GM18873 (cell line): Measurements from ENCODE around the gene RAG1.
"Not testable (repeated sequence)": the region's sequence is repeated elsewhere in the genome, so short reads cannot be mapped to it uniquely, and the experiment has no call there.

Source experiments
- ATAC-seq: cut with Tn5 transposase; IDR thresholded peaks from one replicate; pipeline ENCODE4 v1.9.1; 2021; ENCODE audit warnings: mild to moderate bottlenecking, moderate library complexity, moderate number of reproducible peaks; ENCODE audit not compliant: unreplicated experiment, low FRiP score

The RAG1 gene

DNA sequence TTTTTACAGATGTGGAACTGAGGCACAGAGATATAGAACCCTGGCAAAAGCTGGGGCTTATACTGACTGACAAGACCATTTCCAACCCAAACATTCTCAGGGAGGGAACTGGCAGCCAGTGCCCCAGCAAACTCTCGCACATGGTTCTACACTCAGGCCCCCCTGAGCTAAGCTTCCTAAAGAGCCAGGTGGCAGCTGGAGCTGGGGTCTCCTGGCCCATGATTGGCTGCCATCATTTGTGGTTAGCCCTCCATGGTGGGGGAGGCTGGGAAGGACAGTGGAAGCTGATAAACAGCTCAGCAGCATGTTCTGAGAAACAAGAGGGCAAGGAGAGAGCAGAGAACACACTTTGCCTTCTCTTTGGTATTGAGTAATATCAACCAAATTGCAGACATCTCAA, at the start of gene RAG1:
Gene RAG1 (plus strand): TSS at position 314 of the 400 bp plus-strand sequence. CDS start 5,298 bp downstream, outside the sequence.
- no peak for ATAC-seq

DNA sequence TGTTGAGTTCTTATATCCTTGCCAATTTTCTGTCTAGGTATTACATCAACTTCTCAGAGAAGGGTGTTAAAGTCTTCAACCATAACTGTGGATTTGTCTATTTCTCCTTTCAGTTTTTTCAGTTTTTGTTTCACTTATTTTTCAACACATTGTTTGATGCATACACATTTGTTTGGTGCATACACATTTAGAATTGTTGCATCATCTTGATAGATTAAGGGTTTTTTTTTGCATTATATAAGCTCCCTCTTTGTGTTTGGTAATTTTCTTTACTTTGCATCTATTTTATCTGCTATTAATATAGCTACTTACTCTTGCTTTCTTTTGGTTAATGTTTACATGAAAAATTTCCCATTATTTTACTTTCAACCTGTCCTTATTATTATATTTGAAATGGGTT, 37.0 kb upstream of the RAG1 start:
- no peak for ATAC-seq

GRCh38 chr11:36532941-36533601, 34.7 kb upstream of the RAG1 start:
- no peak for ATAC-seq

- ATAC-seq = no peak
Observed at GRCh38 chr11:36534276-36534840, 33.4 kb upstream of the RAG1 start.

DNA sequence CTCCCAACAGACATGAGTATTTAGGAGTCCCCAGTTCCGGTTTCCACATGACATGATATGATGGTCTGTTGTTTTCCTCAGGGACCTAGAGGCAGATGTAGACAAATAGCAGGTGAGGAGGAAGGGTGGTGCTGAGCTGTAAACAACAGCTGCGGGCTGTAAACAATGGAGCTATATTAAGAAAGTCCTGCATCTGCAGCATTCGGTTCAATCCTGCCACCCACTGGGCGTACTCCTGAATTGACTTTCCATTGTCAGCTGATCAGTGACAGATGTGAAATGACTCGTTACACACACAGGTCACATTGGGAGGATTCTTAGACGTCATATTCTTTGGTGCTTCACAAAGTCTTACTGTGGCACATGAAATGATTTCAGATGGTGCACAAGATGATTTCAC, 26.8 kb upstream of the RAG1 start:
- ATAC-seq = peak; percentile 98

DNA sequence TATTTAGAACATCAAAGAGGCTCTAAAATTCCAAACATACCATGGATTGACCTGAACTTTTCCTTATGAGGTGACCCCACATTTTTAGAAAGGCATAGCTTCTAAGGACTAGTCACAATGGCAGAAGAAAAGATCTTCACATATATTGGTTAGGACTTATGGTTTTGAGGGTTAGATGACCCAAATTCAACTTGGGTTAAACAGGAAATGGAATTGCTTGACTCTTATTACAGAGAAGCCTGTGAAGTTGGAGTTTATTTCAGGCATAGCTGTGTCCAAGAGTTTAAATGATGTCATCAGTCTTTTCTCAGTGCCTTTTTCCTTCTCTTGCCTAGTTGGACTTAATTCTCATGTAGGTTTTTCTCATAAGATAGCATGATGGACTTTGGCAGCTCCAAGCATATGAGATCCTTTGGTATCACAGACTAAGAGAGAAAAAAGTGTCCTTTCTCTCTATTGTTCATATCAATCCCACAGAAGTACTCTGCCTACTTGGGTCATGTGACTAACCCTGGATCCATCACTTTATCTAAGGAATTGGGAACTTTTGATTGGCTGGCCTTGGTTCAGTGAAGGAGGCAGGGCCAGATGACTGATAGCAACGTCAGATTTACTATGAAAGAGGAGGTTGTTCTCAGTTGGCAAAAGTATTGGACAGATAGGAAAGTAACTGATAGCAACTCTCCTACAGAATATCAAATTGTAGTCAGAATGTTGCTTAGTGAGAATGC, 17.3 kb upstream of the RAG1 start:
- ATAC-seq = no peak

- ATAC-seq = not testable (repeated sequence)
Observed at GRCh38 chr11:36557390-36557789, 10.4 kb upstream of the RAG1 start.

DNA sequence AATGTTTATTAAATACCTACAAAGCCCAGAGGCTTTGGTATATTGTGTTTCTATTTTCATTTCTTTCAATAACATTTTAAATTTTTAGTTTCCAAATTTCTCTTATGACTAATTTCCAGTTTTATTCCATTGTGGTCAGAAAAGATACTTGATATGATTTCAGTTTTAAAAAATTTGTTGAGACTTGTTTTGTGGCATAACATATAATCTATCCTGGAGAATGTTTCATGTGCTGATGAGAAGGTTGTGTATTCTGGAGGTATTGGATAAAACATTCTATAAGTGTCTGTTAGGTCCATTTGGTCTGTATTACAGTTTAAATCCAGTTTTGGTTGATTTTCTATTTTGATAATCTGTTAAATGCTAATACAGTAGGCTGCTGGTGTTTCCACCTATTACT, 9.8 kb upstream of the RAG1 start:
- no peak for ATAC-seq

GRCh38 chr11:36558571-36559413, 9.0 kb upstream of the RAG1 start:
- ATAC-seq = peak; percentile 79

- ATAC-seq = no peak
Observed at GRCh38 chr11:36564376-36565030, 3.3 kb upstream of the RAG1 start.

GRCh38 chr11:36565031-36565610, 2.7 kb upstream of the RAG1 start:
- no peak for ATAC-seq

DNA sequence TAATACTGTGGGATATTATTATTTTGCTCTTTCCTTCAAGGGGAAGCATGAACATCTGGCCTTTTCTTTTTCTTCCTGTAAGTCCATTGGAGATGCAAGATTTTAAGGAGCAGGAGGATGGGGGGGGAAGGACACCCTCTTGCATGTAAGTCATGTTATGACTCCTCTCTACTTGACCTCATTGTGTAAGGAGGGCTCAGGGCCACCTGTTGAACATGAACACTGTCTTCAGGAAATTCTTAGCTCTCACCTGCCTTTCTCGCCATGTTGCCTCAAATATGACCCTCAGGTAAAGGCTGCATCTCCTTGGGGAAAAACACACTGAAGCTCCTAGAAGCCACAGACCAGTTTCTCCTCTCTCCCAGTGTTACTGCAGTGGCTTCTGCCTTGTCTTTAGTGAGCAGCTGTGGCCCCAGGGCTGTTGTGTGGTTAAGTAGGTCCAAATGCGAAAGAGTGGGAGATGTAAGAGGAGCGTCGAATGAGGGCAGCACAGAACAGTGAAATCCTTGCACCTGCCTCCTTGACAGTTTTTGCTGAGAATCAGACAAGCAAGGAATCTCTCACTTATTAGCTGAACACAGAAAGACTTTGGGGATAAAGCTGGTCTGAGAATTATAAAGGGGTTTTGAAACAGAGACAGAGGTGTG, 1.3 kb upstream of the RAG1 start:
- no peak for ATAC-seq

DNA sequence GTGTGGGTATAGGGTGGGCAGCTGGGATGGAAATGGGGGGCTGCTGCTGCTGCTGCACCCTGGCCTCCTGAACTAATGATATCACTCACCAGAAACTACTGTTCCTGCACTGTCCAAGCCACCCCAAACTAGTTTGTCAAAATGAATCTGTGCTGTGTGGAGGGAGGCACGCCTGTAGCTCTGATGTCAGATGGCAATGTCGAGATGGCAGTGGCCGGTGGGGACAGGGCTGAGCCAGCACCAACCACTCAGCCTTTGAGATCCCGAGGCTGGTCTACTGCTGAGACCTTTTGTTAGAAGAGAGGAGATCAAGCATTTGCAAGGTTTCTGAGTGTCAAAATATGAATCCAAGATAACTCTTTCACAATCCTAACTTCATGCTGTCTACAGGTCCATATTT, 1.3 kb downstream of the RAG1 start:
- ATAC-seq = no peak

DNA sequence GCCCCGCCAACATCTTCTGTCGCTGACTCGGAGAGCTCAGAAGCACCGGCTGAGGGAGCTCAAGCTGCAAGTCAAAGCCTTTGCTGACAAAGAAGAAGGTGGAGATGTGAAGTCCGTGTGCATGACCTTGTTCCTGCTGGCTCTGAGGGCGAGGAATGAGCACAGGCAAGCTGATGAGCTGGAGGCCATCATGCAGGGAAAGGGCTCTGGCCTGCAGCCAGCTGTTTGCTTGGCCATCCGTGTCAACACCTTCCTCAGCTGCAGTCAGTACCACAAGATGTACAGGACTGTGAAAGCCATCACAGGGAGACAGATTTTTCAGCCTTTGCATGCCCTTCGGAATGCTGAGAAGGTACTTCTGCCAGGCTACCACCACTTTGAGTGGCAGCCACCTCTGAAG, 6.7 kb downstream of the RAG1 start:
- ATAC-seq = no peak

DNA sequence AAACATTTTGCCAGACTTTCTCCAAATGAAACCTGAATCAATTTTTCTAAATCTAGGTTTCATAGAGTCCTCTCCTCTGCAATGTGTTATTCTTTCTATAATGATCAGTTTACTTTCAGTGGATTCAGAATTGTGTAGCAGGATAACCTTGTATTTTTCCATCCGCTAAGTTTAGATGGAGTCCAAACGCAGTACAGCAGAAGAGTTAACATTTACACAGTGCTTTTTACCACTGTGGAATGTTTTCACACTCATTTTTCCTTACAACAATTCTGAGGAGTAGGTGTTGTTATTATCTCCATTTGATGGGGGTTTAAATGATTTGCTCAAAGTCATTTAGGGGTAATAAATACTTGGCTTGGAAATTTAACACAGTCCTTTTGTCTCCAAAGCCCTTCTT, 9.6 kb downstream of the RAG1 start:
- ATAC-seq = no peak

- no peak for ATAC-seq
Observed at GRCh38 chr11:36577859-36578258, 10.1 kb downstream of the RAG1 start.

DNA sequence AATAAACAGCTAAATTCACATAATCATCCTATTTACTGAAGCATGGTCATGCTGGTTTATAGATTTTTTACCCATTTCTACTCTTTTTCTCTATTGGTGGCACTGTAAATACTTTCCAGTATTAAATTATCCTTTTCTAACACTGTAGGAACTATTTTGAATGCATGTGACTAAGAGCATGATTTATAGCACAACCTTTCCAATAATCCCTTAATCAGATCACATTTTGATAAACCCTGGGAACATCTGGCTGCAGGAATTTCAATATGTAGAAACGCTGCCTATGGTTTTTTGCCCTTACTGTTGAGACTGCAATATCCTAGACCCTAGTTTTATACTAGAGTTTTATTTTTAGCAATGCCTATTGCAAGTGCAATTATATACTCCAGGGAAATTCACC, 10.7 kb downstream of the RAG1 start:
- ATAC-seq = no peak

- ATAC-seq = no peak
Observed at GRCh38 chr11:36581536-36581935, 13.7 kb downstream of the RAG1 start.

GRCh38 chr11:36583667-36584066, 15.9 kb downstream of the RAG1 start:
- no peak for ATAC-seq

DNA sequence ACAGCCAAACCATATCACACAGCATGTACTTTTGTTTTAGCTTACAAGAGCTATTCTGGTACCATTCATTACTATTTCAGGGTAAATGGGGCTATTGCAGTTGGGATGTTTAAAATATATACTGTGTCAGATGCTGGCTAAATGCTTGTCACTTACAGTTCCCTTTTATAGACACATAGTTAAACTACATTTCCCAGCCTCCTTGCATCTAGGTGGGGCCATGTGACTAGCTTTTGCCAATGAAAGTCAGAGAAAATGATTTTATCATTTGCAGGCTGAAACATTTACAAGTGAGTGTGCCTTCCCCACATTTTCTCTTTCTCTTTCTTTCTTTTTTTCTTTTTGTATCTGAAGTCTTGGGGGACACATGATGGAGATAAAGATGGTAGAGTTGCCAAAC, 18.7 kb downstream of the RAG1 start:
- no peak for ATAC-seq
